Naive thymus-derived CD4-positive, alpha-beta T cell (primary cell): ENCODE measurements around the gene PDZD2. TPM values are rescaled to one million over a fixed set of nuclear protein-coding genes. Genes with fewer than 3 reads are reported as not detected.

Source experiments
- ATAC-seq: fragments of 150-1000 bp; cut with Tn5 transposase; 2 replicates; pipeline ENCODE4 v1.10.0; 2021; ENCODE audit warnings: mild to moderate bottlenecking, moderate library complexity
- CTCF ChIA-PET: fragments of 350-600 bp; sonication (Branson Sonifier 250); formaldehyde crosslinking; loops from one replicate; lab custom pipeline; 2021; ENCODE audit warnings: antibody characterized with exemption; lab: Charles Lee
- POLR2A ChIA-PET: fragments of 350-600 bp; sonication (Branson Sonifier 250); formaldehyde crosslinking; loops from one replicate; lab custom pipeline; 2021; ENCODE audit warnings: antibody characterized with exemption, inconsistent platforms; lab: Charles Lee
- DNase-seq, 9 donors: peaks; one replicate each; pipeline versions ENCODE4 v3.0.0 to v3.0.0-alpha.2; 2020 to 2022; ENCODE audit warnings: mixed read lengths in 1 of 9
- H3K27ac ChIP-seq: one replicate; pipeline ENCODE4 v1.7.0; 2013; ENCODE audit warnings: mild to moderate bottlenecking, low read depth, low read length, moderate library complexity
- H3K27me3 ChIP-seq, 2 donors: one replicate each; pipeline ENCODE4 v1.7.0; 2013; ENCODE audit warnings: low read length in 2 of 2, mild to moderate bottlenecking in 2 of 2, moderate library complexity in 2 of 2; ENCODE audit not compliant: control insufficient read depth in 2 of 2, insufficient read depth in 2 of 2
- H3K36me3 ChIP-seq, 3 experiments: 1 replicate in 2 of 3; 2 replicates in 1 of 3; pipeline ENCODE4 v1.7.0; 2013; ENCODE audit warnings: low read length in 3 of 3, mild to moderate bottlenecking in 3 of 3, moderate library complexity in 1 of 3; ENCODE audit not compliant: insufficient read depth in 3 of 3, control insufficient read depth in 2 of 3
- H3K4me1 ChIP-seq, 2 donors: one replicate each; pipeline ENCODE4 v1.7.0; 2013; ENCODE audit warnings: low read length in 2 of 2, mild to moderate bottlenecking in 2 of 2, moderate library complexity in 1 of 2; ENCODE audit not compliant: control insufficient read depth in 2 of 2, insufficient read depth in 2 of 2
- H3K4me3 ChIP-seq: 2 replicates; pipeline ENCODE4 v1.7.0; 2013; ENCODE audit warnings: mild to moderate bottlenecking, low read length
- H3K9me3 ChIP-seq, 3 experiments: 1 replicate in 2 of 3; 2 replicates in 1 of 3; pipeline ENCODE4 v1.7.0; 2013; ENCODE audit warnings: low read length in 3 of 3; ENCODE audit not compliant: control insufficient read depth in 2 of 3
- H3K27ac Mint-ChIP-seq, 9 donors: one replicate each; pipeline ENCODE4 v1.8.0; 2020 to 2022; ENCODE audit warnings: mixed read lengths in 9 of 9, mild to moderate bottlenecking in 8 of 9, moderate library complexity in 5 of 9, inconsistent platforms in 2 of 9
- H3K27me3 Mint-ChIP-seq, 5 donors: one replicate each; pipeline ENCODE4 v1.8.0; 2021 to 2022; ENCODE audit warnings: mixed read lengths in 5 of 5, mild to moderate bottlenecking in 1 of 5
- H3K36me3 Mint-ChIP-seq, 5 donors: one replicate each; pipeline ENCODE4 v1.8.0; 2020 to 2022; ENCODE audit warnings: mixed read lengths in 5 of 5, mild to moderate bottlenecking in 3 of 5, inconsistent platforms in 1 of 5
- H3K4me1 Mint-ChIP-seq, 7 donors: one replicate each; pipeline ENCODE4 v1.8.0; 2020 to 2022; ENCODE audit warnings: mixed read lengths in 7 of 7, mild to moderate bottlenecking in 3 of 7, inconsistent platforms in 1 of 7
- H3K4me3 Mint-ChIP-seq, 10 donors: one replicate each; pipeline ENCODE4 v1.8.0; 2020 to 2022; ENCODE audit warnings: mild to moderate bottlenecking in 10 of 10, mixed read lengths in 10 of 10, moderate library complexity in 6 of 10, inconsistent platforms in 2 of 10
- H3K9me3 Mint-ChIP-seq, 11 donors: one replicate each; pipeline ENCODE4 v1.8.0; 2020 to 2022; ENCODE audit warnings: mixed read lengths in 11 of 11, mild to moderate bottlenecking in 4 of 11, inconsistent platforms in 1 of 11, moderate library complexity in 1 of 11
- intact Hi-C, 2 donors: fragments of 100-400 bp; cut with micrococcal nuclease; formaldehyde crosslinking; loops; one replicate each; pipeline ENCODE4 v1.15.1; 2023
- polyA plus RNA-seq, 2 donors: library from polyadenylated mRNA; unstranded; fragments of 300-500 nt; fragmentation: Illumina TruSeq; gene quantifications; one replicate each; pipeline ENCODE4 v1.2.3, GENCODE V29; 2021
- total RNA-seq, 6 experiments: library from RNA in 5 of 6; stranded (reverse) in 5 of 6; gene quantifications; 1 replicate in 5 of 6; 2 replicates in 1 of 6; pipeline ENCODE4 v1.2.3 and lab custom pipeline; 2021 to 2026

The PDZD2 gene
- total and polyA plus RNA-seq, 7 experiments from 2014 or later, result 1.1 to 2.7 (median 1.3) TPM; not detected in 1

DNA sequence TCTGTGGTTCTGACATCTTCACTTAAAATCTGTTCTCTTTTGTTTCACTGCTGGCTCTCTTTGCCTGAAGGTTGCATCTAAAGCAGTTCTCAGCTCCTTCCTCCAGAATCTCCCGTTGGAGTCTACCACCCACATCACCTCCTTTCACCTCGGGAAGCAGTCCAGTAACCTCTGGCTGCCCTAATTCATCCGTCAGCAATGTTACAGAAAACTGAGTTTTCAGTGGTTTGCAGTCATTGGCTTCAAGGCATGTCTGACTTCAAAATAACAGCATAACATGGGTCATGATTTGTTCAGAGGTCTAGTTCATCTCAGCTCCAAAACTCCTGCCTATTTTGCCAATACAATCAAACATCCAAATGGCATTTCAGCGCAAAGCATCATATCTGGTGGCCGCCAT lies 427.5 kb downstream of the PDZD2 start:
- Mint-ChIP-seq H3K9me3 (peaks cover 0 to 4% (median 0%) of the 10 kb centered on the region in 11 donors), H3K27ac (no peak overlapping the region), H3K4me3 (no peak overlapping the region), H3K27me3 (no peaks in the 10 kb centered on the region), H3K36me3 (peaks cover 0 to 23% (median 6%) of the 10 kb centered on the region in 5 donors), H3K4me1 (no peaks in the 10 kb centered on the region)
- ChIA-PET POLR2A (no interaction called here), CTCF (no interaction called here)
- Histone ChIP-seq H3K4me3 (no peak overlapping the region), H3K36me3 (no peaks in the 10 kb centered on the region), H3K9me3 (no peaks in the 10 kb centered on the region), H3K4me1 (no peaks in the 10 kb centered on the region), H3K27ac (no peak overlapping the region), H3K27me3 (no peaks in the 10 kb centered on the region)
- DNase-seq (no peak), ATAC-seq (no peak)
- intact Hi-C loops, result no loop called here

- no peak for DNase-seq
- no peaks in the 10 kb centered on the region for H3K4me1 ChIP-seq
- no peaks in the 10 kb centered on the region for H3K9me3 ChIP-seq
- H3K27me3 Mint-ChIP-seq, result no peaks in the 10 kb centered on the region
- H3K27me3 ChIP-seq, result no peaks in the 10 kb centered on the region
- POLR2A ChIA-PET, result interaction anchor here (0.6 kb wide), 1 partner anchor 10 kb away, joined by 3 read pairs; no protein-coding TSS in a partner anchor
- H3K27ac Mint-ChIP-seq, result no peak overlapping the region
- no peak overlapping the region for H3K4me3 ChIP-seq
- H3K36me3 ChIP-seq, result no peaks in the 10 kb centered on the region
- H3K4me1 Mint-ChIP-seq, result no peaks in the 10 kb centered on the region
- intact Hi-C loops, result no loop called here
- no peak overlapping the region for H3K4me3 Mint-ChIP-seq
- no peak for ATAC-seq
- H3K36me3 Mint-ChIP-seq, result peaks cover 0 to 21% (median 6%) of the 10 kb centered on the region in 5 donors
- H3K9me3 Mint-ChIP-seq, result peaks cover 0 to 4% (median 0%) of the 10 kb centered on the region in 11 donors
- no peak overlapping the region for H3K27ac ChIP-seq
- CTCF ChIA-PET, result no interaction called here
Observed at GRCh38 chr5:32067774-32068470, 429.0 kb downstream of the PDZD2 start.

DNA sequence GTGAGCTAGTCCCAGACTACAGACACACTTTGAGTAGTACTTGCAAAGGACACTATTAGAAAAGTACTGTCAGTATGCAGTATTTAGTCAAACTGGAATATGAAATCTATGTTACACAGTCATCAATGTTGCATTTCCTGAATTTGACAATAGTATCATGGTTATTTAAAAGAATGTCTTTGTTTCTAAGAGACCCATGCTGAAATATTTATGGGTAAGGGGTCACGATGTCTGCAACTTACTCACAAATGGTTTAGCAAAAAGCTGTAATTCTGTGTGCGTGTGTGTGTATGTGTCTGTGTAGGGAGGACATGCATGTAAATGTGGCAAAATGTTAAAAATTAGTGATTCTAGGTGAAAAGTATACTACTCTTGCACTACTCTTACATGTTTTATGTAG lies 429.6 kb downstream of the PDZD2 start:
- Histone ChIP-seq H3K36me3 (no peaks in the 10 kb centered on the region), H3K9me3 (no peaks in the 10 kb centered on the region), H3K27me3 (no peaks in the 10 kb centered on the region), H3K4me3 (no peak overlapping the region), H3K4me1 (no peaks in the 10 kb centered on the region), H3K27ac (no peak overlapping the region)
- intact Hi-C loops, result no loop called here
- DNase-seq (no peak), ATAC-seq (no peak)
- Mint-ChIP-seq H3K4me1 (no peaks in the 10 kb centered on the region), H3K27me3 (no peaks in the 10 kb centered on the region), H3K4me3 (no peak overlapping the region), H3K9me3 (peaks cover 0 to 4% (median 0%) of the 10 kb centered on the region in 11 donors), H3K27ac (no peak overlapping the region), H3K36me3 (peaks cover 0 to 22% (median 6%) of the 10 kb centered on the region in 5 donors)
- ChIA-PET POLR2A (no interaction called here), CTCF (no interaction called here)

- Histone ChIP-seq H3K4me1 (no peaks in the 10 kb centered on the region), H3K36me3 (no peaks in the 10 kb centered on the region), H3K4me3 (no peak overlapping the region), H3K27ac (no peak overlapping the region), H3K27me3 (no peaks in the 10 kb centered on the region), H3K9me3 (no peaks in the 10 kb centered on the region)
- H3K27me3 Mint-ChIP-seq, result no peaks in the 10 kb centered on the region
- ATAC-seq (no peak), DNase-seq (no peak)
- H3K36me3 Mint-ChIP-seq, result peaks cover 0 to 16% (median 6%) of the 10 kb centered on the region in 5 donors
- peaks cover 0 to 4% (median 0%) of the 10 kb centered on the region in 11 donors for H3K9me3 Mint-ChIP-seq
- no peaks in the 10 kb centered on the region for H3K4me1 Mint-ChIP-seq
- ChIA-PET CTCF (no interaction called here), POLR2A (no interaction called here)
- intact Hi-C loops, result no loop called here
- H3K4me3 Mint-ChIP-seq, result no peak overlapping the region
- H3K27ac Mint-ChIP-seq, result no peak overlapping the region
Observed at GRCh38 chr5:32069396-32069795, 430.5 kb downstream of the PDZD2 start.

DNA sequence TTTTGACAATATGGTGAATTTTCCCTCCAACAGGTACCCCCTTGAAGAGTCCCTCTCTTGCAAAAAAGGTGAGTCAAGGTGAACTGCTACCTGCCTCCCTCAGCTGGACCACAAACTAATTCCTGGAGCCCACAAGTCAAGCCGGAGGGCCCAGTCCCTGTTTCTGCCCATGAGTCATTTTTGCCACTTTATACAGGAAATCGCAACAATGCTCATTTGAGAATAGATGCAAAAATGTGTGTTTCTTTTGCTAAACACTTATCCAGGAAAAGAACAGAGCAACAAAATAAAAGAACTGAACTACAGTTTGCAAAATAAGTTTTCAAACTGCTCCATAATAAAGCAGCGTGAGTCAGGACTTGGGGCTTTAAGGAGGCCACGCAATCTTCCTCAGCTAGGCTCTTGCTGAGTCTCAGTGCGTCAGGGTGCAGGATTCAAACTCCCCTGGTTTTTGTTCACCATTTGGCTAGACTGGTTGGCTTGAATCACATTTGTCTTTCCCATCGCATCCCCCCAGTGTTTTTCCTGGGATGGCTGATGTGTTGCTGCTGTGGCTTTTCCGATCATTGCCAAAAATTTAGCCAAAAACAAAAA lies 432.5 kb downstream of the PDZD2 start:
- peak overlapping the region in 1 of 9 donors; percentile 20 for H3K27ac Mint-ChIP-seq
- POLR2A ChIA-PET, result no interaction called here
- H3K36me3 ChIP-seq, result no peaks in the 10 kb centered on the region
- peaks cover 0 to 12% (median 2%) of the 10 kb centered on the region in 5 donors for H3K36me3 Mint-ChIP-seq
- no peak for DNase-seq
- no peak overlapping the region for H3K27ac ChIP-seq
- intact Hi-C loops, result no loop called here
- no peak overlapping the region for H3K4me3 Mint-ChIP-seq
- peaks cover 0 to 4% (median 0%) of the 10 kb centered on the region in 11 donors for H3K9me3 Mint-ChIP-seq
- no peaks in the 10 kb centered on the region for H3K27me3 ChIP-seq
- CTCF ChIA-PET, result no interaction called here
- H3K4me1 ChIP-seq, result no peaks in the 10 kb centered on the region
- H3K9me3 ChIP-seq, result no peaks in the 10 kb centered on the region
- H3K4me3 ChIP-seq, result no peak overlapping the region
- H3K27me3 Mint-ChIP-seq, result no peaks in the 10 kb centered on the region
- ATAC-seq, result no peak
- H3K4me1 Mint-ChIP-seq, result peaks cover 0 to under 1% (median 0%) of the 10 kb centered on the region in 7 donors

DNA sequence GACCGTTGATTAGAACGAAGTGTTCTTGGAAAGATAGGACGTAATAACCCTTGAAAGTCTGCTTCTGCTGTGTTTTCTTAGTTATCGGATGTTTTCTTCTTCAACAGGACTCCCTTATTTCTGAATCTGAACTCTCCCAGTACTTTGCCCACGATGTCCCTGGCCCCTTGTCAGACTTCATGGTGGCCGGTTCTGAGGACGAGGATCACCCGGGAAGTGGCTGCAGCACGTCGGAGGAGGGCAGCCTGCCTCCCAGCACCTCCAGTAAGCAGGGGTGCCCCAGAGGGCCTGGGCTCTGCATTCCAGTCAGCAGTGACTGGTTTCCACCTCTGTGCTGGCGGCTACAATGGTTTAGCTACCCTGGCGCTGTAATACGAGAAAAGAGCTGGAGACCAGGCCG lies 433.1 kb downstream of the PDZD2 start:
- H3K4me3 ChIP-seq, result no peak overlapping the region
- H3K9me3 ChIP-seq, result no peaks in the 10 kb centered on the region
- DNase-seq (no peak), ATAC-seq (no peak)
- no peak overlapping the region for H3K27ac ChIP-seq
- no peaks in the 10 kb centered on the region for H3K27me3 Mint-ChIP-seq
- no peak overlapping the region for H3K4me3 Mint-ChIP-seq
- H3K36me3 Mint-ChIP-seq, result peaks cover 0 to 11% (median 0%) of the 10 kb centered on the region in 5 donors
- ChIA-PET POLR2A (no interaction called here), CTCF (no interaction called here)
- H3K4me1 ChIP-seq, result no peaks in the 10 kb centered on the region
- H3K27me3 ChIP-seq, result no peaks in the 10 kb centered on the region
- H3K9me3 Mint-ChIP-seq, result peaks cover 0 to 4% (median 0%) of the 10 kb centered on the region in 11 donors
- intact Hi-C loops, result no loop called here
- H3K4me1 Mint-ChIP-seq, result peaks cover 0 to 5% (median 0%) of the 10 kb centered on the region in 7 donors
- no peaks in the 10 kb centered on the region for H3K36me3 ChIP-seq
- no peak overlapping the region for H3K27ac Mint-ChIP-seq
